ENCODE results near the gene GNAS-AS1.

Gene GNAS-AS1

DNA sequence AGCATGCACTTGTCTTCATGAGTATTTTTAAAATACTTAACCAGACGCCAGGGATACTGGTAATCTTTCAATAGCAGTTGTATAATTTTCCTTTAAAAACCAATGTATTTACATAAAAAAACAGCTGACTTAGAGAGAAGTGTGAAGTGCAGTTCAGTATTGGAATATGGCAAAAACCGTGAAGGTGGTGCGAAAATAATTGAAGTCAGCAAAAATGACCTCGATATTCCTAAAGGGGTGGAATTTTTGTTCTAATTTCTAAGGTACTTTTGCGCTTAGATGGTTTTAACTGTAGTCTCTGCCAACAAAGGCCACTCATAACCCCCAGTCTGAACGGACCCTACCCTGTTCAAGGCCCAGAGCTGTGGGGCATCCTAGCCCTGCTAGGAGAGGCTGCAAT, 25.3 kb downstream of the GNAS-AS1 start:
- Histone ChIP-seq H2AFZ (ENCODE audit: low read length) (no peak overlapping the region), H2BK12ac (ENCODE audit: low read length) (no peak overlapping the region), H4K91ac (ENCODE audit: low read depth, low read length, poor library complexity) (no peak overlapping the region), H3K23ac (ENCODE audit: low read depth, low read length, poor library complexity) (no peak overlapping the region), H3K4ac (ENCODE audit: low read length) (no peak overlapping the region), H3K18ac (ENCODE audit: low read length) (no peak overlapping the region), H3K27ac (replicated peaks; ENCODE audit: low read length) (no peak overlapping the region), H3K4me3 (ENCODE audit: low read length in 2 of 2) (no peak overlapping the region), H2BK120ac (ENCODE audit: low read depth, low read length) (no peak overlapping the region), H4K8ac (ENCODE audit: low read depth, low read length) (no peak overlapping the region), H2AK5ac (ENCODE audit: low read depth, low read length) (no peak overlapping the region), H3K9ac (ENCODE audit: low read depth, low read length, poor library complexity) (no peak overlapping the region), H2BK15ac (ENCODE audit: low read length) (no peak overlapping the region), H3K79me1 (ENCODE audit: low read depth, low read length) (peaks cover under 1% of the 10 kb centered on the region), H3K36me3 (replicated peaks in 1 of 2; ENCODE audit: control insufficient read depth in 2 of 2, insufficient read depth in 2 of 2, low read length in 2 of 2) (peaks cover 0 to 4% of the 10 kb centered on the region in 2 donors), H3K9me3 (replicated peaks in 1 of 2; ENCODE audit: control insufficient read depth in 2 of 2, insufficient read depth in 1 of 2, low read depth in 1 of 2, low read length in 2 of 2) (peaks cover 0 to 2% of the 10 kb centered on the region in 2 donors), H3K4me2 (ENCODE audit: insufficient read depth, low read length, poor library complexity, severe bottlenecking) (no peak overlapping the region), H2BK5ac (ENCODE audit: low read length) (no peak overlapping the region), H3K14ac (ENCODE audit: low read length) (no peak overlapping the region), H3K27me3 (ENCODE audit: control insufficient read depth in 3 of 3, insufficient read depth in 3 of 3, low read depth in 1 of 3, low read length in 3 of 3) (peaks cover 0 to 38% (median 0%) of the 10 kb centered on the region in 3 experiments), H3K4me1 (ENCODE audit: control insufficient read depth in 2 of 2, insufficient read depth in 1 of 2, low read depth in 1 of 2, low read length in 2 of 2) (no peaks in the 10 kb centered on the region)
- no peak for DNase-seq (ENCODE audit: low spot score)
- no CpG with 5 or more reads among the region's 6 CpGs for WGBS, 2 donors (ENCODE audit: extremely low coverage in 2 of 2, insufficient read length in 2 of 2, insufficient replicate concordance in 1 of 2)

DNA sequence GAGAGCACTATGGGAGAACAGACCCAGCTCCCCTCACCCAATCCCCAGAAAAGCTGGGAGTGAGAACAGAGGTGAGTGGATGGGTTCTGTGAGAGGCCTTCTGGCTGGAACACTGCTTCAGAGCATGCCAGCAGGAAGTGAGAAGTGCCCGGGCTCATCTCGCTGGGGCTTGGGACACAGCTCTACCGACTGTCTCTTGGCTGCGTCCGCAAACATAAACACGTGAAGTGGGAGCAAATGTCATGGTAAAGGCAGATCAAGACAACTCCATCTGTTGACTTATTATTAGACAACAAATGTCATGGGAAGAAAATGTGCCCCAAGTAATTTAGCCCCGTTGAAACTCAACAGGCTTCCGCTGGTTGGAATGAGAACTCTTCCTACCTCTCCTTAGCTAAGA, 25.9 kb downstream of the GNAS-AS1 start:
- Histone ChIP-seq H2BK12ac (ENCODE audit: low read length) (no peak overlapping the region), H2AFZ (ENCODE audit: low read length) (no peak overlapping the region), H3K4me1 (ENCODE audit: control insufficient read depth in 2 of 2, insufficient read depth in 1 of 2, low read depth in 1 of 2, low read length in 2 of 2) (no peaks in the 10 kb centered on the region), H3K27ac (replicated peaks; ENCODE audit: low read length) (no peak overlapping the region), H3K4me3 (ENCODE audit: low read length in 2 of 2) (no peak overlapping the region), H3K23ac (ENCODE audit: low read depth, low read length, poor library complexity) (no peak overlapping the region), H3K18ac (ENCODE audit: low read length) (no peak overlapping the region), H2BK120ac (ENCODE audit: low read depth, low read length) (no peak overlapping the region), H4K8ac (ENCODE audit: low read depth, low read length) (no peak overlapping the region), H3K4ac (ENCODE audit: low read length) (no peak overlapping the region), H3K14ac (ENCODE audit: low read length) (no peak overlapping the region), H2BK15ac (ENCODE audit: low read length) (no peak overlapping the region), H3K79me1 (ENCODE audit: low read depth, low read length) (no peaks in the 10 kb centered on the region), H3K9ac (ENCODE audit: low read depth, low read length, poor library complexity) (no peak overlapping the region), H3K27me3 (ENCODE audit: control insufficient read depth in 3 of 3, insufficient read depth in 3 of 3, low read depth in 1 of 3, low read length in 3 of 3) (peaks cover 0 to 38% (median 0%) of the 10 kb centered on the region in 3 experiments), H3K36me3 (replicated peaks in 1 of 2; ENCODE audit: control insufficient read depth in 2 of 2, insufficient read depth in 2 of 2, low read length in 2 of 2) (peaks cover 0 to 4% of the 10 kb centered on the region in 2 donors), H2BK5ac (ENCODE audit: low read length) (no peak overlapping the region), H3K4me2 (ENCODE audit: insufficient read depth, low read length, poor library complexity, severe bottlenecking) (no peak overlapping the region), H3K9me3 (replicated peaks in 1 of 2; ENCODE audit: control insufficient read depth in 2 of 2, insufficient read depth in 1 of 2, low read depth in 1 of 2, low read length in 2 of 2) (peaks cover 0 to 2% of the 10 kb centered on the region in 2 donors), H2AK5ac (ENCODE audit: low read depth, low read length) (no peak overlapping the region), H4K91ac (ENCODE audit: low read depth, low read length, poor library complexity) (no peak overlapping the region)
- WGBS, 2 donors (ENCODE audit: extremely low coverage in 2 of 2, insufficient read length in 2 of 2, insufficient replicate concordance in 1 of 2), result no CpG with 5 or more reads among the region's 8 CpGs
- no peak for DNase-seq (ENCODE audit: low spot score)

DNA sequence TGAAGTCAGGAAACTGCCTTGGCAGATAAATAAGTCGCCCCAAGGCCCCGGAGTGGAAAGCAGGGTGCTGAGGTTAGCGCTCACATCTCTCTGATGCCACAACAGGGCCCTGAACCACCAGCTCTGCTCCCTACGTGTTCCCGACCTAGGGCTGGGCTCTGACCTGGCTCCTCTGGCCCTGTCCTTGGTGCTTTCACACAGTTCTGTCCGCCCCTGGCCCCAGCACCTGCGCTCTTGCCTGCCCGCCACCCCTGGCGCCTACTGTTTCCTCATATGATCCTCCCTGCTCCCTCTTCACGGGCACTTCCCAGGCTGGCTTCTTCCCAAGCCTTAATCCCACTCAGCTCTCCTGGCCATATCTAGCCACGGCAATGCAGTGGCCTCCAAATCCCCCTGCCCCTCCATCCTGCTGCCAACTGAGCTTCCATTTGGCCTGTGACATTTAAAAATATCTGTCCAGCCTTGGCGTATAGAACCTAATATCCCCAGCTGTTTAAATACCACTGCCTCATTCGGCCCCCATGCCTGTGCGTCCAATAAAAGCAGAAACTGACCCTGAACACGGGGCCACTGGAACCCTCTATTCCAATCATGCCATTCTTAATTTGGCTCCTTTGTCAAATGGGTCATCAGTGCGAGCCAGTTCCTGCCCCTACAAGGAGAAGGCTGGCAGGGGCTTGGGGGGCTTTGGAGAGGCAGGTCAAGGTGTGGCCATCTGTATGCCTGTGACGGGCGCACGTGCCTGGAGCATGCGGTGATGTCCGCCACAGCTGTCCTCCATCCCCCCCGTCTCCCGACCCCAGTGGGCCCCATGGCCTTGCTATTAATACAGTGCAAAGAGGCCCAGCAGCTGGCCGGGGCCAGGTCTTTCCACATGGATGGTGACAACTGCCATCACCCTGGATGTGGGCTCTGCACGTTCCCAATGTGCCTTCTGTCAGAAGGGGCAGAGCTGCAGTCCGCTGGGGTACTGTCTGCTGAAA, 27.7 kb downstream of the GNAS-AS1 start:
- H2BK15ac ChIP-seq (ENCODE audit: low read length), result no peak overlapping the region
- no peak overlapping the region for H2AFZ ChIP-seq (ENCODE audit: low read length)
- no peak overlapping the region for H2AK5ac ChIP-seq (ENCODE audit: low read depth, low read length)
- no peak overlapping the region for H3K27ac ChIP-seq (replicated peaks; ENCODE audit: low read length)
- H3K9me3 ChIP-seq (replicated peaks in 1 of 2; ENCODE audit: control insufficient read depth in 2 of 2, insufficient read depth in 1 of 2, low read depth in 1 of 2, low read length in 2 of 2), result no peaks in the 10 kb centered on the region
- H3K4ac ChIP-seq (ENCODE audit: low read length), result no peak overlapping the region
- WGBS, 2 donors (ENCODE audit: extremely low coverage in 2 of 2, insufficient read length in 2 of 2, insufficient replicate concordance in 1 of 2), result no CpG with 5 or more reads among the region's 26 CpGs
- H2BK5ac ChIP-seq (ENCODE audit: low read length), result peak overlapping the region; percentile 60
- H2BK12ac ChIP-seq (ENCODE audit: low read length), result no peak overlapping the region
- no peak overlapping the region for H3K4me3 ChIP-seq (ENCODE audit: low read length in 2 of 2)
- peaks cover 0 to 1% of the 10 kb centered on the region in 2 donors for H3K4me1 ChIP-seq (ENCODE audit: control insufficient read depth in 2 of 2, insufficient read depth in 1 of 2, low read depth in 1 of 2, low read length in 2 of 2)
- no peak overlapping the region for H2BK120ac ChIP-seq (ENCODE audit: low read depth, low read length)
- no peak overlapping the region for H4K8ac ChIP-seq (ENCODE audit: low read depth, low read length)
- peaks cover 0 to 38% (median 0%) of the 10 kb centered on the region in 3 experiments for H3K27me3 ChIP-seq (ENCODE audit: control insufficient read depth in 3 of 3, insufficient read depth in 3 of 3, low read depth in 1 of 3, low read length in 3 of 3)
- DNase-seq (ENCODE audit: low spot score), result no peak
- no peak overlapping the region for H4K91ac ChIP-seq (ENCODE audit: low read depth, low read length, poor library complexity)
- H3K9ac ChIP-seq (ENCODE audit: low read depth, low read length, poor library complexity), result no peak overlapping the region
- H3K4me2 ChIP-seq (ENCODE audit: insufficient read depth, low read length, poor library complexity, severe bottlenecking), result no peak overlapping the region
- H3K14ac ChIP-seq (ENCODE audit: low read length), result no peak overlapping the region
- H3K18ac ChIP-seq (ENCODE audit: low read length), result peak overlapping the region; percentile 9
- no peaks in the 10 kb centered on the region for H3K79me1 ChIP-seq (ENCODE audit: low read depth, low read length)
- no peak overlapping the region for H3K23ac ChIP-seq (ENCODE audit: low read depth, low read length, poor library complexity)
- peaks cover 0 to 11% of the 10 kb centered on the region in 2 donors for H3K36me3 ChIP-seq (replicated peaks in 1 of 2; ENCODE audit: control insufficient read depth in 2 of 2, insufficient read depth in 2 of 2, low read length in 2 of 2)

DNA sequence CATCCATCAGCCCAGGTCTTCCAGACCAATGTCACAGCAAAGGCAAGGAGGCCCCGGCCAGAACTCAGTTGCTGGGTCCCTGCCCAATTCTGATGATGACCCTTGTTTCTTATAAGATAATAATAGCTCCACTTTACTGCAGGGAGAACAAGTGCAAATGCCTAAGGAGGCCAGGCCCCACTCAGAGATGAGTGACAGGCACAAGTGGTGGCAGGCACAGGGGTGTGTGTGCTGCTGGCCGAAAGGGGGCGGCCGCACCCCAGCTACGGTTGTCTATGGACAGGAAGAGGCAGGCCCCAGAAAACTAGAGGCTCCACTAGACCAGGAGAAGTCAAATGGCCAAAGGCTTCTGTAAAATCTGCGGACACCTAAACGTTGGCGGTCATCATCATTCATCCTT, 28.6 kb downstream of the GNAS-AS1 start:
- Histone ChIP-seq H3K9me3 (replicated peaks in 1 of 2; ENCODE audit: control insufficient read depth in 2 of 2, insufficient read depth in 1 of 2, low read depth in 1 of 2, low read length in 2 of 2) (no peaks in the 10 kb centered on the region), H2BK12ac (ENCODE audit: low read length) (no peak overlapping the region), H2AK5ac (ENCODE audit: low read depth, low read length) (no peak overlapping the region), H3K4me1 (ENCODE audit: control insufficient read depth in 2 of 2, insufficient read depth in 1 of 2, low read depth in 1 of 2, low read length in 2 of 2) (peaks cover 0 to 1% of the 10 kb centered on the region in 2 donors), H3K36me3 (replicated peaks in 1 of 2; ENCODE audit: control insufficient read depth in 2 of 2, insufficient read depth in 2 of 2, low read length in 2 of 2) (peaks cover 0 to 11% of the 10 kb centered on the region in 2 donors), H3K4ac (ENCODE audit: low read length) (no peak overlapping the region), H3K18ac (ENCODE audit: low read length) (no peak overlapping the region), H2BK15ac (ENCODE audit: low read length) (no peak overlapping the region), H4K8ac (ENCODE audit: low read depth, low read length) (no peak overlapping the region), H2AFZ (ENCODE audit: low read length) (no peak overlapping the region), H3K4me2 (ENCODE audit: insufficient read depth, low read length, poor library complexity, severe bottlenecking) (no peak overlapping the region), H3K4me3 (ENCODE audit: low read length in 2 of 2) (no peak overlapping the region), H2BK5ac (ENCODE audit: low read length) (no peak overlapping the region), H3K27me3 (ENCODE audit: control insufficient read depth in 3 of 3, insufficient read depth in 3 of 3, low read depth in 1 of 3, low read length in 3 of 3) (peaks cover 0 to 36% (median 0%) of the 10 kb centered on the region in 3 experiments), H3K79me1 (ENCODE audit: low read depth, low read length) (no peaks in the 10 kb centered on the region), H3K9ac (ENCODE audit: low read depth, low read length, poor library complexity) (no peak overlapping the region), H3K23ac (ENCODE audit: low read depth, low read length, poor library complexity) (no peak overlapping the region), H3K14ac (ENCODE audit: low read length) (no peak overlapping the region), H4K91ac (ENCODE audit: low read depth, low read length, poor library complexity) (no peak overlapping the region), H2BK120ac (ENCODE audit: low read depth, low read length) (no peak overlapping the region), H3K27ac (replicated peaks; ENCODE audit: low read length) (no peak overlapping the region)
- WGBS, 2 donors (ENCODE audit: extremely low coverage in 2 of 2, insufficient read length in 2 of 2, insufficient replicate concordance in 1 of 2), result no CpG with 5 or more reads among the region's 8 CpGs
- DNase-seq (ENCODE audit: low spot score), result no peak

Data from neuronal stem cell (in vitro differentiated cells).